Hepatocyte (in vitro differentiated cells): Measurements from ENCODE around the gene GALNT13.
A peak's percentile ranks its signal among the peaks of the same experiment; 100 is the strongest.

ENCODE experiments used
- EZH2 ChIP-seq: fragments of 200-600 bp; sonication (generic); IDR thresholded peaks from 2 replicates; pipeline ENCODE4 v1.6.1; 2016; ENCODE audit warnings: antibody characterized with exemption, mild to moderate bottlenecking, borderline replicate concordance
- EZH2phosphoT487 ChIP-seq: fragments of 200-600 bp; sonication (generic); IDR thresholded peaks from one replicate; pipeline ENCODE4 v1.6.1; 2018; ENCODE audit warnings: antibody characterized with exemption, mild to moderate bottlenecking, low read depth, moderate library complexity; ENCODE audit not compliant: unreplicated experiment, severe bottlenecking
- TF ChIP-seq, protein P1 (sequence below): fragments of 200-600 bp; sonication (generic); IDR thresholded peaks from 2 replicates; pipeline ENCODE4 v1.5.1; 2016; ENCODE audit warnings: antibody characterized with exemption, mild to moderate bottlenecking; ENCODE audit not compliant: poor library complexity

GRCh38 chr2:154402213-154402612, 530.5 kb downstream of the GALNT13 start:
- TF ChIP-seq, protein P1, sequence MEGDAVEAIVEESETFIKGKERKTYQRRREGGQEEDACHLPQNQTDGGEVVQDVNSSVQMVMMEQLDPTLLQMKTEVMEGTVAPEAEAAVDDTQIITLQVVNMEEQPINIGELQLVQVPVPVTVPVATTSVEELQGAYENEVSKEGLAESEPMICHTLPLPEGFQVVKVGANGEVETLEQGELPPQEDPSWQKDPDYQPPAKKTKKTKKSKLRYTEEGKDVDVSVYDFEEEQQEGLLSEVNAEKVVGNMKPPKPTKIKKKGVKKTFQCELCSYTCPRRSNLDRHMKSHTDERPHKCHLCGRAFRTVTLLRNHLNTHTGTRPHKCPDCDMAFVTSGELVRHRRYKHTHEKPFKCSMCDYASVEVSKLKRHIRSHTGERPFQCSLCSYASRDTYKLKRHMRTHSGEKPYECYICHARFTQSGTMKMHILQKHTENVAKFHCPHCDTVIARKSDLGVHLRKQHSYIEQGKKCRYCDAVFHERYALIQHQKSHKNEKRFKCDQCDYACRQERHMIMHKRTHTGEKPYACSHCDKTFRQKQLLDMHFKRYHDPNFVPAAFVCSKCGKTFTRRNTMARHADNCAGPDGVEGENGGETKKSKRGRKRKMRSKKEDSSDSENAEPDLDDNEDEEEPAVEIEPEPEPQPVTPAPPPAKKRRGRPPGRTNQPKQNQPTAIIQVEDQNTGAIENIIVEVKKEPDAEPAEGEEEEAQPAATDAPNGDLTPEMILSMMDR: peak; percentile 60
- no peak for TF ChIP-seq EZH2
- TF ChIP-seq EZH2phosphoT487: no peak
